ENCODE data around the gene STAT1.

The STAT1 gene

DNA sequence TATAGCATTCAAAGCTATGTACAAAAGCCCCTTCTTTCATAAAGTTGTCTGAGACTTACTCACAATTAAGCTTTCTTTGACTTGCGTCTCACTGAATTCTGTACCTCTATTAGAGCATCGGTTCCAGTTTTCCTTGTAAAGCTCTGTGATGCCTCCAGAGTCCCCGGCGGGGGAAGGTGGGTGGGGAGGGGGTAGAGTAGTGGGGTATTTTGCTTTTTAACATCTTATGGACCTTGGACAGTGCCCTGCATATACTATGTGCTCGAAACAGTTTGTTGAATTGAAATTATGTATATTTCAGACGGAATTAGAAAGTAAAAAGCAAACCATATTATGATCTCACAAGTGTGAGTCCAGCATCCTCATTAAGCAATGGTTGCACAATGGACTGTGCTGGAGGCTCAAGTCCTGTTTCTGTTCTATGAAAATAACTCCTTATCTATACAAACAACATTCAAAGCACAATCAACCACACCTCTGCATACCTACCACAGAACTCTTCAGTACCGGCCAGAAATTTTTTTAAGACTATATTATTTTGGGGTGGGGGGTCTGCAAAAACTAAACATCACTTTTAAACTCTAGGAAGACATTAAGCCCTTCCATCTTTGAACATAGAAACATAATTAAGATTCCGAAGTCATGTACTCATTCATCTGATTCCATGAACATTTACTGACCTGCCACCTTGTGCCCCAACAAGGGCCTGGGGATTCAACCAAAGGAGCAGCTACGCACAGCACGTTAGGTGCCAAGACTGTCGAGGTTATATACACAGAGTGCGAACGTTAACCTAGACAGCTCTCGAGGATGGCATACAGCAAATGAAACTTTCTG, 908 bp downstream of the STAT1 start:
- no peaks in the 10 kb centered on the region for H3K9me3 ChIP-seq
- no peaks in the 10 kb centered on the region for H3K27me3 ChIP-seq
- DNase-seq = no peak
- H3K4me1 ChIP-seq = peaks cover 0 to 33% (median 16%) of the 10 kb centered on the region in 4 donors
- peak overlapping the region; percentile 83 to 87 for H3K27ac ChIP-seq
- H3K36me3 ChIP-seq = peaks cover 3 to 16% (median 5%) of the 10 kb centered on the region in 3 donors
- TF ChIP-seq, protein P1, sequence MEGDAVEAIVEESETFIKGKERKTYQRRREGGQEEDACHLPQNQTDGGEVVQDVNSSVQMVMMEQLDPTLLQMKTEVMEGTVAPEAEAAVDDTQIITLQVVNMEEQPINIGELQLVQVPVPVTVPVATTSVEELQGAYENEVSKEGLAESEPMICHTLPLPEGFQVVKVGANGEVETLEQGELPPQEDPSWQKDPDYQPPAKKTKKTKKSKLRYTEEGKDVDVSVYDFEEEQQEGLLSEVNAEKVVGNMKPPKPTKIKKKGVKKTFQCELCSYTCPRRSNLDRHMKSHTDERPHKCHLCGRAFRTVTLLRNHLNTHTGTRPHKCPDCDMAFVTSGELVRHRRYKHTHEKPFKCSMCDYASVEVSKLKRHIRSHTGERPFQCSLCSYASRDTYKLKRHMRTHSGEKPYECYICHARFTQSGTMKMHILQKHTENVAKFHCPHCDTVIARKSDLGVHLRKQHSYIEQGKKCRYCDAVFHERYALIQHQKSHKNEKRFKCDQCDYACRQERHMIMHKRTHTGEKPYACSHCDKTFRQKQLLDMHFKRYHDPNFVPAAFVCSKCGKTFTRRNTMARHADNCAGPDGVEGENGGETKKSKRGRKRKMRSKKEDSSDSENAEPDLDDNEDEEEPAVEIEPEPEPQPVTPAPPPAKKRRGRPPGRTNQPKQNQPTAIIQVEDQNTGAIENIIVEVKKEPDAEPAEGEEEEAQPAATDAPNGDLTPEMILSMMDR (IDR thresholded peaks at IDR 0.05) = no peak
- intact Hi-C loops (cut with DNase I; ENCODE audit: low total_unique reads) = loop anchor here (5.0 kb wide), 1 partner anchor 161 kb away; no protein-coding TSS in a partner anchor
- peak overlapping the region; percentile 73 for H3K4me3 ChIP-seq

- Histone ChIP-seq H3K36me3 (peaks cover 6 to 21% (median 8%) of the 10 kb centered on the region in 3 donors), H3K27me3 (no peaks in the 10 kb centered on the region), H3K4me3 (peak overlapping the region; percentile 73), H3K27ac (no peak overlapping the region), H3K4me1 (peaks cover 0 to 33% (median 16%) of the 10 kb centered on the region in 4 donors), H3K9me3 (no peaks in the 10 kb centered on the region)
- intact Hi-C loops (cut with DNase I; ENCODE audit: low total_unique reads) = loop anchor here (5.0 kb wide), 1 partner anchor 160 kb away; no protein-coding TSS in a partner anchor
- DNase-seq = no peak
- TF ChIP-seq, protein P1 (IDR thresholded peaks at IDR 0.05) = no peak
These were observed 1.6 kb downstream of the STAT1 start for GRCh38 chr2:191012346-191012745.

DNA sequence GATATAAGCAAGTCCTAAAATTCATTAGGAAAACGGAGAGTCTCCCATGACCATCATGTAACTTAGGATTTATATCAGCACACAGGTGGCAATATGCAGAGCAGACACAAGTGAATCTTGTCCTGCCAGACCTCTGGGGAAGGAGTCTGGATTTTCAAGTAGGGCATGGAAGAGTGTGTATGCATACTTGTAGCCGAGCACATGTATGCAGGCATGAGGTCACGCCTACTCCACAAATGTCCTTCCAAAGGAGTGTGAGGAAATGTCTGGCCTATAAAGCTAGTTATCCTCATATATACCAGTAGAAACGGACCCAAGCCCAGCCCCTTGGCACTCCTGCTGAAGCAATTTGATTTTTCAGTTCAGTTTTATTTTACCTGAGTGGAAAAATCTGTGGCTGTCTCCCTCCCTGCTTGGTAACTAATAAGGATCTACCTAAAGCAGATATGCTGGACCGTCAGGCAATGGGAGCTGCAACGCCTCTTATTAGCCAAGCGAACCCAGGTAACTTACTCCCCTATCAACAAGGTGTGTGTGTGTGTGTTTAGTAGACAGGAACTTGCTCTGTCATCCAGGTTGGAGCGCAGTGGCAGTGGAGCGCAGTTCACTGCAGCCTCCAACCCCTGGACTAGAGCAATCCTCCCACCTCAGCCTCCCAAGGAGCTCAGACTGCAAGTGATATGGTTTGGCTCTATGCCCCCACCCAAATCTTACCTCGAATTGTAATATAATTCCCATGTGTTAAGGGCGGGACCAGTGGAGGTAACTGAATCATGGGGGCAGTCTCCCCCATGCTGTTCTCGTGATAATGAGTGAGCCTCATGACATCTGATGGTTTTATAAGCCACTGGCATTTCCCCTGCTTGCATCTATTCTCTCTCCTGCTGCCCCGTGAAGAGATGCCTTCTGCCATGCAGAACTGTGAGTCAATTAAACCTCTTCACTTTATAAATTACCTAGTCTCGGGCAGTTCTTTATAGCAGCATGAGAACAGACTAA, 2.8 kb downstream of the STAT1 start:
- no peak overlapping the region for H3K4me3 ChIP-seq
- intact Hi-C loops (cut with DNase I; ENCODE audit: low total_unique reads) = loop anchor here (5.0 kb wide), 1 partner anchor 159 kb away; no protein-coding TSS in a partner anchor
- TF ChIP-seq, protein P1 (IDR thresholded peaks at IDR 0.05) = no peak
- peaks cover 17 to 32% (median 19%) of the 10 kb centered on the region in 3 donors for H3K36me3 ChIP-seq
- no peaks in the 10 kb centered on the region for H3K27me3 ChIP-seq
- no peak overlapping the region for H3K27ac ChIP-seq
- H3K9me3 ChIP-seq = no peaks in the 10 kb centered on the region
- no peak for DNase-seq
- peaks cover 0 to 33% (median 16%) of the 10 kb centered on the region in 4 donors for H3K4me1 ChIP-seq

DNA sequence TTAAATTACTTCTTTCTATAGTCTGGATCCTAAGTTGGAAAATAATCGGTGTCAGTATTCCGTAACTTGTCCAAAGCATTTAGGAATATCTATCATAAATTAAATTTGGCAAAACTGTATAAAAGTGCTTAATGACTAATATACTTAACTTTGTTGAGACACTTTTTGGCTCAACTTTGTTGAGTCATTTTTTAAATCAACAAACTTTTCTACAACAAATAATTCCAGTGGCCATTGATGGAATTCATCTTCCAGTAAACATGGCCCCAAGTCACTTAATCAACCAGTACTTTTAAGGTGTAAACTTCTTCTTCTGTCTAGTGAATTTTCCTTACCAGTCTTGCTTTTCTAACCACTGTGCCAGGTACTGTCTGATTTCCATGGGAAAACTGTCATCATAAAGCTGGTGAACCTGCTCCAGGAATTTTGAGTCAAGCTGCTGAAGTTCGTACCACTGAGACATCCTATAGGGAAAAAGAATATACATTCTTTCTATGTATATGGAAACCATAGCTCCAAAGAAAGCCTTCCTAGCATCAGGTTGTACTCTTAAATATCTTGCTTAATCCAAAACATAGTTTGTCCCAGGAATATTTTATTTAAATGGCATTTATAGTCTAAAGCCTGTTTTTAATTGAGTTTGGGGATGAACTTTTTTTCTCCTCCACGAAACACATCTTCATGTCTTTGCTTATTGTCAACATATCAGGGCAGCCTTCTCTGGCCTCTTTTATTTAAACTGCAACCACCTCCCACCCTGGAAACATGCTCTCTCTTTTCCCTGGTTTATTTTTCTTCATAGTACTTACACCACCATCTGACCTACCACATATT, 4.2 kb downstream of the STAT1 start:
- H3K36me3 ChIP-seq = peaks cover 32 to 46% (median 33%) of the 10 kb centered on the region in 3 donors
- H3K4me3 ChIP-seq = no peak overlapping the region
- no peaks in the 10 kb centered on the region for H3K27me3 ChIP-seq
- H3K9me3 ChIP-seq = no peaks in the 10 kb centered on the region
- intact Hi-C loops (cut with DNase I; ENCODE audit: low total_unique reads) = loop anchor here (5.0 kb wide), 1 partner anchor 157 kb away; no protein-coding TSS in a partner anchor
- no peak overlapping the region for H3K27ac ChIP-seq
- peaks cover 0 to 30% (median 15%) of the 10 kb centered on the region in 4 donors for H3K4me1 ChIP-seq
- TF ChIP-seq, protein P1 (IDR thresholded peaks at IDR 0.05) = no peak
- DNase-seq = no peak

Data from tibial artery (tissue), 4 donors.